HFFc6 (cell line): ENCODE measurements around the gene OSBPL10. TPM values are rescaled to one million over a fixed set of nuclear protein-coding genes. Genes with fewer than 3 reads are reported as not detected.

Experiments
- DNase-seq: peaks from one replicate; pipeline ENCODE4 v3.0.0-alpha.2; 2018
- H3K27ac Mint-ChIP-seq: 2 replicates; pipeline ENCODE4 v1.8.0; 2020; ENCODE audit warnings: mild to moderate bottlenecking, mixed read lengths
- H3K27me3 Mint-ChIP-seq: 2 replicates; pipeline ENCODE4 v1.8.0; 2021; ENCODE audit warnings: mild to moderate bottlenecking, moderate library complexity, mixed read lengths; ENCODE audit not compliant: insufficient read depth
- H3K36me3 Mint-ChIP-seq: 2 replicates; pipeline ENCODE4 v1.8.0; 2021; ENCODE audit warnings: low read depth, mixed read lengths
- H3K4me1 Mint-ChIP-seq: 2 replicates; pipeline ENCODE4 v1.8.0; 2020; ENCODE audit warnings: low read depth, mixed read lengths
- H3K4me3 Mint-ChIP-seq: 2 replicates; pipeline ENCODE4 v1.8.0; 2020; ENCODE audit warnings: mild to moderate bottlenecking, moderate library complexity, mixed read lengths
- H3K9me3 Mint-ChIP-seq: 2 replicates; pipeline ENCODE4 v1.8.0; 2020; ENCODE audit warnings: mild to moderate bottlenecking, mixed read lengths
- total RNA-seq, 6 experiments: library from RNA; stranded (reverse); fragmentation: NEBNext Ultra II Directional; extraction: Animal tissue kit (Norgen Biotek cat#: 25700); gene quantifications; 2 replicates in 1 of 6; 3 replicates in 5 of 6; pipeline ENCODE4 v1.2.3, GENCODE V29; 2021
- TF ChIP-seq, protein P1 (sequence below): fragments of 200-600 bp; sonication (generic); IDR thresholded peaks from 2 replicates; pipeline ENCODE4 v1.5.0; 2021; ENCODE audit warnings: antibody characterized with exemption, mild to moderate bottlenecking

OSBPL10 gene
- total RNA-seq, 6 experiments from 2014 or later = 7.3 to 8.9 (median 8.6) TPM

DNA sequence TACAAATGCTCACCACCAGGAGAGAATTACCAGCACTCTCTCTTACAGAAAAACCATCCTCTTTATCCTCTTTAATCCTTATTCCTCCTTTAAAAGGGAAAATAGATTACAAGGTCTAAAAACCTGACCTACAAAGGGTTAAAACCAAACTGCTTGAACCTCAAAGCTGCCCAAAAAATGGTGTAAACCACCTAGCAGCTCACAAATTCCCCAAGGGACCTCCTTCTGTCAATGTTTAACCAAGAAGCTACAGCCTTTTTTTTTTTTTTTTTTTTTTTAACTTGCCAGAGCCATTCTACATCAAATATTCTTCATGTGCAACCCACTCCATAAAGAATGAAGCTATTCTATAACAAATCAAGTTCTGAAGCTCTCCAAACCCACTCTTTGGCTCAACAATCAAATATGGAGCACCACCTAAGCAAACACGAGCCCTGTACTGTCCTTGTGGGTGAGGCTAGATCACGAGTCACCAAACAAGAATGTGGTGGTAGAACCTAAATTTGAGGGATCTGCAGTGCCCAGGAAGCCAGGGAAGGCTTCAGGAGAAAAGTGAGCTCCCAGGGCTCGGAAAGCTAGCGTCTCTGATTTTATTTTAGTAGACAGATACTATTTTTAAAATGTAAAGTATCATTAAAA lies 20.1 kb downstream of the OSBPL10 start:
- H3K27me3 Mint-ChIP-seq = peaks cover 3% of the 10 kb centered on the region
- peak overlapping the region; percentile 76 for H3K27ac Mint-ChIP-seq
- H3K4me1 Mint-ChIP-seq = peaks cover 36% of the 10 kb centered on the region
- DNase-seq = peak; percentile 36
- TF ChIP-seq, protein P1, sequence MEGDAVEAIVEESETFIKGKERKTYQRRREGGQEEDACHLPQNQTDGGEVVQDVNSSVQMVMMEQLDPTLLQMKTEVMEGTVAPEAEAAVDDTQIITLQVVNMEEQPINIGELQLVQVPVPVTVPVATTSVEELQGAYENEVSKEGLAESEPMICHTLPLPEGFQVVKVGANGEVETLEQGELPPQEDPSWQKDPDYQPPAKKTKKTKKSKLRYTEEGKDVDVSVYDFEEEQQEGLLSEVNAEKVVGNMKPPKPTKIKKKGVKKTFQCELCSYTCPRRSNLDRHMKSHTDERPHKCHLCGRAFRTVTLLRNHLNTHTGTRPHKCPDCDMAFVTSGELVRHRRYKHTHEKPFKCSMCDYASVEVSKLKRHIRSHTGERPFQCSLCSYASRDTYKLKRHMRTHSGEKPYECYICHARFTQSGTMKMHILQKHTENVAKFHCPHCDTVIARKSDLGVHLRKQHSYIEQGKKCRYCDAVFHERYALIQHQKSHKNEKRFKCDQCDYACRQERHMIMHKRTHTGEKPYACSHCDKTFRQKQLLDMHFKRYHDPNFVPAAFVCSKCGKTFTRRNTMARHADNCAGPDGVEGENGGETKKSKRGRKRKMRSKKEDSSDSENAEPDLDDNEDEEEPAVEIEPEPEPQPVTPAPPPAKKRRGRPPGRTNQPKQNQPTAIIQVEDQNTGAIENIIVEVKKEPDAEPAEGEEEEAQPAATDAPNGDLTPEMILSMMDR = no peak
- peak overlapping the region; percentile 86 for H3K4me3 Mint-ChIP-seq
- H3K9me3 Mint-ChIP-seq = 0 out of 2 replicates have a peak, but pooled peaks cover under 1% of the 10 kb centered on the region
- no peaks in the 10 kb centered on the region for H3K36me3 Mint-ChIP-seq

DNA sequence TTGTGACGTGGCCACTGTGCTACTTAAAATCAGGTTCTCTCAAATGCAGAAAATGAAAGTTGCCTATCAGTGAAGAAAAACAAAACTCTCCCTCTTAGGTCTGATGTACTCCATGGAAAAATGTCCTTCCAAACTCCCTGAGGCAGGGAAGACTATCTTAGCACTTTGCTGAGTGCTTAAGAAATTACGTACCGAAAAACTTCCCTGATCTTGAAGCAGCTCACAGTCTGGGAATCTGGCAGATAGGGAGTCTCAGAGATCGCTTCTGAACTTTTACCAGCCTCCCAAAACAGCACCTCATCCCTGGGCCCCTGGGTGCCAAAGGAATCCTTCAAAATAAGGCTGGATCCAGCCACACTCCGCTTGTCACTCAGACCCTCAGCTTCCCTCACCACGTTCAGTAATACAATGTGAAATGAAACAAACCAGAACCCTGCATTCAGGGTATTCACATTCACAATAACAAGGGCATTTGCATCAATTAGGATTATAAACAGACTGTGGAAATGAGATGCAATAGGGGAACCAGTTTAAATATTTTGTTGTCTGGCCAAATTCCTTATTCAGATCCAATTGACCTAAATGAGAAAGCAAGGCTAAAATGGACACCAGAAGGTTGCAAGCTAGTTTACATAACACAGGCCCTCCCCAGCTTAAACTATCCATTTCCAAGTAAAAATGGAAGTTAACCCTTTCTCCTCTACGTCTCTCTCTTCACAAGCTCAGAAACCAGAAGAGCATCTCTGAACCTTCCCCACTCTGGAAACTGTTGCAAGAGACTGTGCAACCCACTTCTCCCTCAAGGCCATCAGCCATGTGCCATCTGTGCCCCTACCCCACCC lies 20.9 kb downstream of the OSBPL10 start:
- peaks cover 3% of the 10 kb centered on the region for H3K27me3 Mint-ChIP-seq
- H3K9me3 Mint-ChIP-seq = peaks cover 8% of the 10 kb centered on the region; the same call in 1 of the 2 replicates
- H3K4me1 Mint-ChIP-seq = peaks cover 36% of the 10 kb centered on the region
- H3K4me3 Mint-ChIP-seq = peak overlapping the region; percentile 86
- H3K27ac Mint-ChIP-seq = peak overlapping the region; percentile 76
- H3K36me3 Mint-ChIP-seq = no peaks in the 10 kb centered on the region
- TF ChIP-seq, protein P1 = no peak
- no peak for DNase-seq

DNA sequence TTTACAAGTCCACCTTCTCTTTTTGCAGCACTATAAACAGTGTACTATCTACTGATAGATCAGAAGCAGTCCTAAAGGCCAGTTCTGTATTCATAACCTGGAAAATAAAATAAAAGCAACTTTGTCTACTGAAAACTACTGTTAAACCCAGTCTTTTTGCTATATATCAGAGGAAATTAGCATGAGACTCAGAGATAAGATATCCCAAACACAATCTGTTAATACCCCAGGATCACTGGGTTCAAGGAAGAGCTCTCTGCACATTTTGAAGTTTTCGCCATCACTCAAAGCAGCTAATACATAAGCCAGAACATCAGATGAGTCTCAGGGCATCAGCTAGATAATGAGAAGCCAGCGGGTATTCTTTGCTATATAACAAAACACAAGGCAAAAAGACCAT lies 21.8 kb downstream of the OSBPL10 start:
- H3K9me3 Mint-ChIP-seq = peaks cover 13% of the 10 kb centered on the region; the same call in 1 of the 2 replicates
- peak overlapping the region; percentile 86; the same call in 1 of the 2 replicates for H3K4me3 Mint-ChIP-seq
- DNase-seq = no peak
- H3K36me3 Mint-ChIP-seq = no peaks in the 10 kb centered on the region
- TF ChIP-seq, protein P1 = no peak
- no peak overlapping the region for H3K27ac Mint-ChIP-seq
- peaks cover 36% of the 10 kb centered on the region for H3K4me1 Mint-ChIP-seq
- H3K27me3 Mint-ChIP-seq = peaks cover 3% of the 10 kb centered on the region

DNA sequence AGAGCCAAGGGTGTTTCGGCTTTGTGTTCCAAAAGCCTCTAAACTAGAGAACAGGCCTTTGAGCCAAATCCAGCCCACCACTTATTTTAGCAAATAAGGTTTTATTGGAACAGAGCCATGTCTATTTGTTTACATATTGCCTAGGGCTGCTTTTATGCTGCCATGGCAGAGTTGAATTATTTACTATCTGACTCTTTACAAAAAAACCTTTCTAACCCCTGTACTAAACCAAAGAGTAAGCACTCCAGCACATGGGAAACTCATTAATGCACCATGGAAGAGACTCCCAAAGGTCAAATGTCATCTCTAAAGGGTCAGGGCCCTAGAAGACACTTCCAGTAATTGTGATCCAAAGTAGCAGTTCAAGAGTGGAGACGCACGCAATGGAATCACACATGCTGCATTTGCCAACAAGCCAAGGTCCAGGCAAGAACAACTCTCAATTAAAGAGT lies 22.3 kb downstream of the OSBPL10 start:
- DNase-seq = no peak
- Mint-ChIP-seq H3K36me3 (no peaks in the 10 kb centered on the region), H3K9me3 (peaks cover 13% of the 10 kb centered on the region; the same call in 1 of the 2 replicates), H3K4me3 (no peak overlapping the region; the same call in 1 of the 2 replicates), H3K27ac (no peak overlapping the region), H3K27me3 (peaks cover 3% of the 10 kb centered on the region), H3K4me1 (peaks cover 36% of the 10 kb centered on the region)
- TF ChIP-seq, protein P1 = no peak

DNA sequence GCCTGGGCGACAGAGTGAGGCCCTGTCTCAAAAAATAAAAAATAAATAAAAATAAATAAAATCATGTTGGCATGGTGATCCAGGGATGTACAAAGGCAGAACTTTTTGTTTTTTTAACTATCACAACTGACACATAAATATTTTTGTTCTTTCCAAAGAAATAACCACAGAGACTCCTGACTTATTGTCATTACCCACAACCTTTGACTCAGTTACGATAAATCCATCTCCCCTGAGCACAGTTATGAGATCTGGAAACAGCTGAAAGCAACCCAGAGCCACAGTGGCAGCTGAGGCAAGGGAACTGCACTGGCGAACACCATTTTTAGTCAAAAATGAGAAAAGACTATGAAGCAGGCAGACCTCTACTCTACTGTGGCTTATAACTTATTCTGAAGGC lies 24.0 kb downstream of the OSBPL10 start:
- TF ChIP-seq, protein P1 = no peak
- Mint-ChIP-seq H3K4me3 (no peak overlapping the region), H3K9me3 (peaks cover 13% of the 10 kb centered on the region; the same call in 1 of the 2 replicates), H3K27me3 (peaks cover 3% of the 10 kb centered on the region), H3K27ac (no peak overlapping the region), H3K36me3 (no peaks in the 10 kb centered on the region), H3K4me1 (peaks cover 31% of the 10 kb centered on the region)
- DNase-seq = no peak
